ENCODE results near the gene MYOF.
"Not testable (repeated sequence)": the region's sequence is repeated elsewhere in the genome, so short reads cannot be mapped to it uniquely, and the experiment has no call there.

Gene MYOF

DNA sequence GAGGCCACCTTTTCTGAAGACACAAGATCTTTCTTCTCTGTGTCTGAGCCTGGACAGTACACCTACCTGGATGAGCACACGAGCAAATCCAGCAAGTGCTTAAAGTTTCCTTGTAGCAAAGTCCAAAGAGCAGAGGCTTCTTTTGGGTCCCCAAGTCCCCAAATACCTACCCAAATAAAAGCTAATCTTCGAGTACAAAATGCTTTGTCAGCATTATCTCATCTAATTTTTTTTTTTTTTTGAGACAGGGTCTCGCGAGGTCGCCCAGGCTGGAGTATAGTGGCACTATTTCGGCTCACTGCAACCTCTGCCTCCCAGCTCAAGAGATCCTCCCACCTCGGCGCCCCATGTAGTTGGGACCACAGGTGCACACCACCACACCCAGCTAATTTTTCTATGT, 24.6 kb downstream of the MYOF start:
- Histone ChIP-seq H3K9ac (ENCODE audit: low read depth, low read length) (no peak overlapping the region), H3K36me3 (ENCODE audit: insufficient read depth, low read length) (no peaks in the 10 kb centered on the region), H3K4me1 (ENCODE audit: insufficient read depth, low read length) (peaks cover 24% of the 10 kb centered on the region)

DNA sequence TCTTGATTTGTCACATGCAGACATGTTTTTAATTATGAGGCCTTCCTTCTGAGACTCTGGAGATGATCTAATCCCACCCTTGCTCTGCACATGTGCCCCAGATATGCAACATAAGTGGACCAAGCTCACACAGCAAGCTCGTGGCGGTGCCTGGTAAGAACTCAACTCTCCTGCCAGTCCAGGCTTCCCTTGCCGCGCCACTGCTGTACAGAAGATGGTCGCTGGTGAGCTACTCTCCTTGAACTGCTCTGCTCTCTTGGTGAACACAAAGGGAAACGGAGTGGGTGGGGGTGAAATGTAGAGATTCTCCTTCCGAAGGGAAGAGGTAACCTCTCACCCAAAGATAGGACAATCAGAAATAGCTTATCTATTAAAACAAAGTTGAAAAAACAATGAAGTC, 25.7 kb downstream of the MYOF start:
- Histone ChIP-seq H3K36me3 (ENCODE audit: insufficient read depth, low read length) (no peaks in the 10 kb centered on the region), H3K4me1 (ENCODE audit: insufficient read depth, low read length) (peaks cover 20% of the 10 kb centered on the region), H3K9ac (ENCODE audit: low read depth, low read length) (no peak overlapping the region)

More for the DNA sequence above, 24.6 kb downstream of the MYOF start:
- H3K9me3 ChIP-seq (ENCODE audit: control insufficient read depth, insufficient read depth, low read length), result no peaks in the 10 kb centered on the region

DNA sequence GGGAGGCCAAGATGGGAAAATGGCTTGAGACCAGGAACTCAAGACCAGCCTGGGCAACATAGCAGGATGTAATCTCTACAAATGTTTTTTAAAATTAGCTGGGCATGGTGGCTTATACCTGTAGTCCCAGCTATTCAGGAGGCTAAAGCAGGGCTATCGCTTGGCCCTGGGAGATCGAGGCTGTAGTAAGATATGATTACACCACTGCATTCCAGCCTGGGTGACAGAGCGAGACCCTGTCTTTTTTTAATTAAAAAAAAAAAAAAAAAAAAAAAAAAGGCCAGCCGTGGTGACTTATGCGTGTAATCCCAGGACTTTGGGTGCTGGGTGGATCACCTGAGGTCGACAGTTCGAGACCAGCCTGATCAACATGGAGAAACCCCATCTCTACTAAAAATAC, 27.4 kb downstream of the MYOF start:
- Histone ChIP-seq H3K4me1 (ENCODE audit: insufficient read depth, low read length) (peaks cover 11% of the 10 kb centered on the region), H3K9me3 (ENCODE audit: control insufficient read depth, insufficient read depth, low read length) (no peaks in the 10 kb centered on the region), H3K9ac (ENCODE audit: low read depth, low read length) (no peak overlapping the region), H3K36me3 (ENCODE audit: insufficient read depth, low read length) (no peaks in the 10 kb centered on the region)

More for the DNA sequence above, 25.7 kb downstream of the MYOF start:
- no peaks in the 10 kb centered on the region for H3K9me3 ChIP-seq (ENCODE audit: control insufficient read depth, insufficient read depth, low read length)

DNA sequence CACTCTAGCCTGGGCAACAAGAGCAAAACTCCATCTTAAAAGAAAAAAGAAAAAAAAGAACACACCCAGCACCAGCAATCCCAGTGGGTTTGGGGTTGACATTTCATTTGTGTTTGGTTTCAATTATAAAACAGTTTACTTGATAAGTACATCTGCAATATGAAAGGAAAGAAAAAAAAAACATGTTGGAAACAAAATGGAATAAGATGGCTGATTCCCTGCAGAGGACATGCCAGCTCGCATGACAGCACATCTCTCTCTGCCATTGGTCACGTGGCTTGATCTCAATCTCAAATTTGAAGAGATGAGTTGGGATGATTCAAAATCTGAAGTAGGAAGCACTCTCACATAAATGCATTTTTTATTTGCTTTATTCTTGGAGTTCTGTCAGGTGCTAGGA, 28.0 kb downstream of the MYOF start:
- Histone ChIP-seq H3K36me3 (ENCODE audit: insufficient read depth, low read length) (no peaks in the 10 kb centered on the region), H3K4me1 (ENCODE audit: insufficient read depth, low read length) (peaks cover 5% of the 10 kb centered on the region), H3K9me3 (ENCODE audit: control insufficient read depth, insufficient read depth, low read length) (no peaks in the 10 kb centered on the region), H3K9ac (ENCODE audit: low read depth, low read length) (no peak overlapping the region)

DNA sequence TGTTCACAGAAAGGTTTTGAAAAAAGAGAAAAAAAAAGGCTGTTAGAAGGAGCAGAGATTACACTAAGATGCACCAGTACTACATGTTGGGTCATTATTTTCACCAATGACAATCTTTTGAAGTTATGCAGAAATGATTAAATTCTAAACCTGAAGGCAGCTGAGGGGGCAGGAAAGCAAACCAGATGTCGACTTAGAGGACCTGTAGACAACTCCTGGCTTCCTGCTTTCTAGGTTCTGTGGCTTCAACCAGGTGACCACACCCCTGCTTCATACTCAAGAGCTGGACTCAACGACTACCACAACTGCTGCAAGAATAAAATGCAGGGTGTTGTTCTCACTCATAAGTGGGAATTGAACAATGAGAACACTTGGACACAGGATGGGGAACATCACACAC, 30.0 kb downstream of the MYOF start:
- Histone ChIP-seq H3K9me3 (ENCODE audit: control insufficient read depth, insufficient read depth, low read length) (no peaks in the 10 kb centered on the region), H3K9ac (ENCODE audit: low read depth, low read length) (no peak overlapping the region), H3K4me1 (ENCODE audit: insufficient read depth, low read length) (0 out of 2 replicates have a peak, but pooled peaks cover under 1% of the 10 kb centered on the region), H3K36me3 (ENCODE audit: insufficient read depth, low read length) (no peaks in the 10 kb centered on the region)

DNA sequence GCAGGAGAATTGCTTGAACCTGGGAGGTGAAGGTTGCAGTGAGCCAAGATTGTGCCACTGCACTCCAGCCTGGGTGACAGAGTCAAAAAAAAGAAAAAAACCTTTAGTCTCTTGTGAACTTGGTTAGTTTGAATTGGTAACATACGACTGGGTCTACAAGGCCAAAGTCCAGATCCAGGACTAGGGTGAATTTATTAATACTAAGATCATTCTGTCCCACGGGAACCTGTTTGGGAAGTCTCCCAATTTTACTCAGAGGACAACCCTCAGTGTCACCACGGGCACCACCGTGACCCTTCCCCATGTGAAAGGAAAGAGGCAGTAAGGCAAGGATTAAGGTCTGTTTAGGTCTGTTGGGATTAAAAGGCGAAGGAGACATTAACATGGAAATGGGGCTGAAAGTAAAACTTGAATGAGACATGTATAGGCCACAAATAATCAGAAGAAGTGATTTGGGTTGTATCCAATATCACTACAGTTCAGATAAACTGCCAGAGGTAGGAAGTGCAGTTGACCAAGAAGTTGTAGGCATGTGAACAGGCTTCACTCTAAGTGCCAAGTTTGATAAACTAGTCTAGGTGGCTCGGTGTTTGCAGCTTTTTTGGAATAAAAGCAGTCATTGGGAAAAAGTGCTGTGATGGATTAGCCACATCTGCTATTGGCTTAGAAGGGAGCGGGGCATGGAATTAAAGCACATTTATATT, 30.7 kb downstream of the MYOF start:
- H3K36me3 ChIP-seq (ENCODE audit: insufficient read depth, low read length), result no peaks in the 10 kb centered on the region
- H3K9me3 ChIP-seq (ENCODE audit: control insufficient read depth, insufficient read depth, low read length), result no peaks in the 10 kb centered on the region
- H3K9ac ChIP-seq (ENCODE audit: low read depth, low read length), result no peak overlapping the region
- H3K4me1 ChIP-seq (ENCODE audit: insufficient read depth, low read length), result peaks cover 3% of the 10 kb centered on the region; the same call in 1 of the 2 replicates

DNA sequence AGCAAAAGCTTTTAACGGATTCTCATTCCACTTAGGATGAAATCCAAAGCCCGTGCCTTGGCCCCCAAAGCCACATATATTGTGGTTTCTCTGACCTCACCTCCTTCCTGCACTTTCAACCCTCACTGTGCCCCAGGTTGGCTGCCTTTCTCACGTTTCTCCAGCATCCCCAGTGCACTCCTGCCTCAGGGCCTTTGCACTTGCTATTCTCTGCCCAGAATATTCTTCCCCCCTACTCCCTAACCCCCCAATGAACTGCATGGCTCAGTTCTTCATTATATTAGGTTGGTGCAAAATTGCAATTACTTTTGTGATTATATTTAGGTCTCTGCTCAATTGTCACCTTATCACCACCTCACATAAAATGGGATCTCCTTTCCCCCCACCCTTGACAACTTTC, 34.2 kb downstream of the MYOF start:
- H3K36me3 ChIP-seq (ENCODE audit: insufficient read depth, low read length), result no peaks in the 10 kb centered on the region
- H3K9me3 ChIP-seq (ENCODE audit: control insufficient read depth, insufficient read depth, low read length), result no peaks in the 10 kb centered on the region
- no peak overlapping the region for H3K9ac ChIP-seq (ENCODE audit: low read depth, low read length)
- peaks cover 15% of the 10 kb centered on the region for H3K4me1 ChIP-seq (ENCODE audit: insufficient read depth, low read length)

DNA sequence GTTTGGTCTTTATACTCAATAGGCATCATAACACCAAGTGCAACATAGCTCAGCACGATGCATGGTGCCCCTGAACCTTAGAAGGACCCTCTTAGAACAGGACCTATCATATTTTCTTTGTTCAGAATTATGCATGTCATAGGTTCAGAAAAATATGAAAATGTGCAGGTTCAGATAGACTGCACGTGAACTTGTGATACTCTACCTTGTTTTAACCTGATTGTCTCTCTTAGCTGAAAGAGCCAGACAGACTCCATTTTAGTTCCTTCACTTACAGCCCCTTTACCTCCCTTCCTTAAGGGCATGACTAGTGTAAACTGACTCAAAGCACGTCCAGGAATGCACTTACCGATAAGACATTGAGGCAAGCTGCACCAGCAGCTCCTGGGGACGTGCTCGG, 35.1 kb downstream of the MYOF start:
- H3K36me3 ChIP-seq (ENCODE audit: insufficient read depth, low read length), result no peaks in the 10 kb centered on the region
- no peak overlapping the region for H3K9ac ChIP-seq (ENCODE audit: low read depth, low read length)
- H3K9me3 ChIP-seq (ENCODE audit: control insufficient read depth, insufficient read depth, low read length), result no peaks in the 10 kb centered on the region
- H3K4me1 ChIP-seq (ENCODE audit: insufficient read depth, low read length), result peaks cover 15% of the 10 kb centered on the region

DNA sequence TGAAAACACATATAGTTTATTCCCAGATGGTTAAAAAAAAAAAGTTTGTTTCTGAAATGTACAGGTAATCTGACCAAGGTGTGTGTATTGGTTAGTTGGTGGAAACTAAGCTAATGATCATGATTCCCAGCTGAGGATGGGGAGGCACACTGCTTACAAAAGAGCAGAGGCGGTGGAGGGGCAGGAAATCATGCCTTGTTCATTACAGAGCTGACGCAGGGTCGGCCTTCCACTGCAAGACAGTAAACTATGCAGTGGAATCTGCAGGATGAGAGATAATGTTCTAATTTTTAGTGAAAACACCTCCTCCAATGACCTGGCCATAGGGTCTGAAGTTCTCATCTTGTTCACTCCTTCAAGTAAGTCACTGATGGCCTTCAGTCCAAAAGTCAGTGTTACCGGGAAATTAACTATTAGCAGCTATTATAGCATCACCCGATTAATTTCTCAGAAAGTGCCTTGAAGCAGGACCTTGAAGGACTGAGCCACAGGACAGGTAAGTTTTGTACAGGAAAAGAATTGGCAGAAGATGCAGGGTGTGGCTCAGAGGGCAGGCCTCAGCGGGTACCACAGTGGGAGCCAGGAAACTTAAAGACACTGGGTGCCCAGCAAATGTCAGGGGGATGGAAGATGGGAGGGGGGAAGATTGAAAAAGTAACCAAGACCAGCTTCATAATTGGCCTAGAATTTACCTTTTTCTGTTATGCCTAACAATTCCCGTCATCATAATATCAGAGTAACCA, 36.0 kb downstream of the MYOF start:
- no peak overlapping the region for H3K9ac ChIP-seq (ENCODE audit: low read depth, low read length)
- no peaks in the 10 kb centered on the region for H3K36me3 ChIP-seq (ENCODE audit: insufficient read depth, low read length)
- no peaks in the 10 kb centered on the region for H3K9me3 ChIP-seq (ENCODE audit: control insufficient read depth, insufficient read depth, low read length)
- H3K4me1 ChIP-seq (ENCODE audit: insufficient read depth, low read length), result peaks cover 15% of the 10 kb centered on the region

DNA sequence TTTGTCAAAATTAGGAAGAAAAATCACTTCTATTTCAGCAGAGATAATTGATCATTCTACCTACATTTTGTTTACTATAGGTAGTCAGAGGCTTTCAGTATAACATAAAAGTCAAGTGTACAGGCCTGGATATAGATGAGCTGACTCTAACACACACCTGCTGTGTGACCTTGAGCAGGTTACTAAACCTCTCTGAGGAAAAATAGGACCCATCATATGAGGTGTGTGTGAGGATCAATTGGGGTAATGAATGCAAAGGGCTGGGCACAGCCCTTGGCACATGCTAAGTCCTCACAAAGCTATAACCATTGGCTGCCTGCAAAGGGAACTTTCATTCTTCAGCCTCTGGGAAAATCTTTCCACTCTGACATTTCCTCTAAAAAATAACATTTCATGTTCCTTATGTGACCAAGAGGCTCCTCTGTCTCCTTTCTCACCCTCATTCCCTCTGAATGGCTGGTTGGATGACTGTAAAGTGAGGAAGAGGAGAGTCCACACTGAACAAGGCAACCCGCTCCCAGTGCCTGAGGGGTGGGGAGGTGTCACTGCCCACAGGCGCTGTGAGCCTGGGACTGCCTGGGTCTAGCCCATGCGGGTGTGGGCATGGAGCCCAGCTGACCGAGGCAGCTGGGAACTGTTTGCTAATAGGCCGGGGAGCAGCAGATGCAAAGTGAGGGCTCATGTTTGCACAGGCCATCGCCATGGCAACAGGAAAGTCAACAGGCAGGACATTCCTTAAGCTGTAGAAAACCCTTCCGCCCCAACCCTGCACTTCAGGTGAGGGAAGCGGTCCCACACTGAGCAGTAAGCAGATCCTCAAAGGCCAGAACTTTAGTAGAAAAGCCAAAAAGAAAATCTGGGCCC, 36.8 kb downstream of the MYOF start:
- peak overlapping the region; percentile 16; the same call in 1 of the 2 replicates for H3K9ac ChIP-seq (ENCODE audit: low read depth, low read length)
- H3K36me3 ChIP-seq (ENCODE audit: insufficient read depth, low read length), result no peaks in the 10 kb centered on the region
- H3K4me1 ChIP-seq (ENCODE audit: insufficient read depth, low read length), result peaks cover 15% of the 10 kb centered on the region
- no peaks in the 10 kb centered on the region for H3K9me3 ChIP-seq (ENCODE audit: control insufficient read depth, insufficient read depth, low read length)

DNA sequence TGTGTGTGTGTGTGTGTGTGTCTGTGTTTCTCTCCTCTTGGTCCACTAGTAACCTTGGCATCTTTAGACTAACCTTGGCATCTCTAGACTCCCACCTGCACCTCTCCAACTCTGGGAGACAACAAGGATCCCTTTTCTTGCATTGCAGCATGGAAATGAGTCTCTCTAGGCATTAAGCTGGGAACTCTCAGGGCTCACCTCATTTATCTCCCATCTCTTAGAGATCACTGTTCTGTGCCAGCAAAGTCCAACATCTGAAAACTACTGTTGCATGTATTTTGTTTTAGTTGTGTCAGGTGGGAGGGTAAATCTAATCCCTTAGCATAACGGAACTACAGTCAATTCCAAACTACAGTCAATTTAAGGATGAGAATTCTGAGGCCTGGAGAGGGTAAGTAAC, 38.7 kb downstream of the MYOF start:
- Histone ChIP-seq H3K9ac (ENCODE audit: low read depth, low read length) (no peak overlapping the region), H3K4me1 (ENCODE audit: insufficient read depth, low read length) (peaks cover 19% of the 10 kb centered on the region), H3K36me3 (ENCODE audit: insufficient read depth, low read length) (no peaks in the 10 kb centered on the region), H3K9me3 (ENCODE audit: control insufficient read depth, insufficient read depth, low read length) (no peaks in the 10 kb centered on the region)

DNA sequence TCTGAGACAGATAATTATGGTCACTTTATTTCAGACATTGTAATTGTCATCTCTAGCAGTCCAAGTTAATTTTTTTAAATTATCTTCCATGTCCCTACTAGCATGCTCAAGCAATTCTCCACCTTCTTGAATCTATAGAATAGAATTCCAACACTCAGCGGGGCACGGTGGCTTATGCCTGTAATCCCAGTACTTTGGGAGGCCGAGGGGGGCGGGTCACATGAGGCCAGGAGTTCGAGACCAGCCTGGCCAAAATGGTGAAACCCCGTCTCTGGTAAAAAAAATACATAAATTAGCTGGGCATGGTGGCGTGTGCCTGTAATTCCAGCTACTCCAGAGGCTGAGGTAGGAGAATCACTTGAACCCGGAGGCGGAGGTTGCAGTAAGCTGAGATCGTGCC, 39.4 kb downstream of the MYOF start:
- not testable (repeated sequence) for H3K36me3 ChIP-seq (ENCODE audit: insufficient read depth, low read length); H3K9me3 ChIP-seq (ENCODE audit: control insufficient read depth, insufficient read depth, low read length)
- H3K4me1 ChIP-seq (ENCODE audit: insufficient read depth, low read length), result peaks cover 23% of the 10 kb centered on the region

DNA sequence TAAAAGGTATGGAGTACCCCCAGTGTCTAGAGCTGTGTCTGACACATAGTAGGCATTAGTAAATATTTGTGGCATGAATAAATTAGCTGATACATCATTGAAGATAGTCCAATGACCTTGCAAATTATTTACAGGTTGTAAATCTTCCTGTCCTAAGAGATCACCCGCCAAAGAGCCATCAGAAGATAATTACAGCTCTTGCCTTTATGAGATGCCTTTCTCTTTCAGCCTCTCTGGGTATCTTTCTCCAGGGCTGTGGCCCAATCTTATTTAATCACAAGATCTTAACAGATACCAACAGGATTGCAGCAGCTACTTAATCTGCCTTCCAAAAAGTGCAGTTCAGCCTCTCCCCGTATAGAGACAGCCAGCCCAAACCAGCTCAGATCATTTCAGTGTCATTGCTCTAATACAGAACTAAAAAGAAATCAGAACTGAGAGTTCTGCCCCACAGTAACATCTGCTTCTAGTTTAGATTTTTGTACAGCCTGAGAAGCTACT, 41.5 kb downstream of the MYOF start:
- no peaks in the 10 kb centered on the region for H3K9me3 ChIP-seq (ENCODE audit: control insufficient read depth, insufficient read depth, low read length)
- peaks cover 32% of the 10 kb centered on the region for H3K4me1 ChIP-seq (ENCODE audit: insufficient read depth, low read length)
- H3K36me3 ChIP-seq (ENCODE audit: insufficient read depth, low read length), result no peaks in the 10 kb centered on the region
- no peak overlapping the region for H3K9ac ChIP-seq (ENCODE audit: low read depth, low read length)

More for the DNA sequence above, 39.4 kb downstream of the MYOF start:
- H3K9ac ChIP-seq (ENCODE audit: low read depth, low read length), result not testable (repeated sequence)

DNA sequence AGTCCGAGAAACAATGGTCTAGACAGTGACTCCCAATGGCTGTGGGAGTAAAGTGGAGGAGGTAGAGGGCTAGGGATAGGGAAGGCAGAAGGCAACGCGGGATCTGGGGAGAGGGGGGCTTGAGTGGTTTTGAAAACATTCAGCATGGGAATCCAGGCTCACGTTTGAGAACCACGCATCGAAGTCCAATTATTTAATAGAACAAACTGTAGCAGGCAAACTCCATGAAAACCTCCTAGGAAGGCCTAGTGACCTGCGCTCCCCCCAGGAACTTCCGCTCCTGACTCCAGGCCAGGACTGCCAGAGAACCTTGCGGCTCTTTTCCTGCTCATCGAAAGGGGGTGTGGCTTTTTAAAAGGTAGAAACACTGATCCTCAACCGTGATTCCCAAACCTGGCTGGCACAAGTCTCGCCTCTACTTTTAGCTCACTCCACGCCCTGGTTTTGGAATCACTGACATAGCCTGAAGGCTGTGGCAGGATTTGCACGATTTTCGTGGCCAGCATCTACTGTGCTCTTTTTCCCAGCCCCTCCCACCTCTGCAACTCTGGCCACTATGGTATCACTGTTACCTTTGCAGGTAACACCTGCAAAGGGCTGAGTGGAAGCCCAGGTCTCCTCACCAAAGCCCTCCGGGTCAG, 43.4 kb downstream of the MYOF start:
- Histone ChIP-seq H3K36me3 (ENCODE audit: insufficient read depth, low read length) (no peaks in the 10 kb centered on the region), H3K9ac (ENCODE audit: low read depth, low read length) (peak overlapping the region; percentile 61), H3K9me3 (ENCODE audit: control insufficient read depth, insufficient read depth, low read length) (no peaks in the 10 kb centered on the region), H3K4me1 (ENCODE audit: insufficient read depth, low read length) (peaks cover 36% of the 10 kb centered on the region)
